Retina (tissue), 1 donor: ENCODE measurements around the gene PLXNA4.

Experiments used
- DNase-seq: peaks from one replicate; pipeline ENCODE4 v3.0.0-alpha.2; 2016

PLXNA4 gene

GRCh38 chr7:132345543-132346129 is 230.6 kb downstream of the PLXNA4 start:
- DNase-seq: no peak

GRCh38 chr7:132345030-132345429 is 231.2 kb downstream of the PLXNA4 start:
- DNase-seq: no peak

GRCh38 chr7:132343199-132343598 is 233.1 kb downstream of the PLXNA4 start:
- no peak for DNase-seq

- DNase-seq: no peak
These were observed 238.7 kb downstream of the PLXNA4 start for GRCh38 chr7:132337450-132338080.

- no peak for DNase-seq
These were observed 239.5 kb downstream of the PLXNA4 start for GRCh38 chr7:132336797-132337196.

- DNase-seq: no peak
These were observed 243.0 kb downstream of the PLXNA4 start for GRCh38 chr7:132333301-132333700.

- DNase-seq: no peak
These were observed 247.5 kb downstream of the PLXNA4 start for GRCh38 chr7:132328760-132329159.

GRCh38 chr7:132328047-132328620 is 248.1 kb downstream of the PLXNA4 start:
- DNase-seq: peak; percentile 44

- DNase-seq: no peak
These were observed 249.2 kb downstream of the PLXNA4 start for GRCh38 chr7:132326878-132327589.

- no peak for DNase-seq
These were observed 253.3 kb downstream of the PLXNA4 start for GRCh38 chr7:132322970-132323369.

GRCh38 chr7:132321387-132321786 is 254.9 kb downstream of the PLXNA4 start:
- peak; percentile 42 for DNase-seq

- DNase-seq: no peak
These were observed 256.8 kb downstream of the PLXNA4 start for GRCh38 chr7:132319481-132319880.

GRCh38 chr7:132318352-132319318 is 257.6 kb downstream of the PLXNA4 start:
- DNase-seq: peak; percentile 90

GRCh38 chr7:132317701-132318351 is 258.4 kb downstream of the PLXNA4 start:
- no peak for DNase-seq

GRCh38 chr7:132312531-132313055 is 263.7 kb downstream of the PLXNA4 start:
- DNase-seq: no peak

GRCh38 chr7:132311733-132312132 is 264.5 kb downstream of the PLXNA4 start:
- DNase-seq: no peak

GRCh38 chr7:132309102-132309805 is 267.0 kb downstream of the PLXNA4 start:
- no peak for DNase-seq

- DNase-seq: no peak
These were observed 268.8 kb downstream of the PLXNA4 start for GRCh38 chr7:132307465-132307864.

GRCh38 chr7:132300599-132301277 is 275.5 kb downstream of the PLXNA4 start:
- DNase-seq: no peak

- DNase-seq: no peak
These were observed 277.5 kb downstream of the PLXNA4 start for GRCh38 chr7:132298790-132299189.

GRCh38 chr7:132296820-132297219 is 279.4 kb downstream of the PLXNA4 start:
- no peak for DNase-seq
